Heart left ventricle (tissue), 16 donors: Measurements from ENCODE around the gene TRAFD1. TPM values are rescaled to one million over a fixed set of nuclear protein-coding genes. Genes with fewer than 3 reads are reported as not detected.
"Not testable (repeated sequence)": the region's sequence is repeated elsewhere in the genome, so short reads cannot be mapped to it uniquely, and the experiment has no call there.

ENCODE experiments used
- ATAC-seq, 4 donors: fragments of 200-7000 bp; cut with Tn5 transposase; one replicate each; pipeline ENCODE4 v1.9.1; 2020 to 2022; ENCODE audit warnings: moderate library complexity in 4 of 4, mild to moderate bottlenecking in 3 of 4, moderate number of reproducible peaks in 1 of 4
- DNase-seq, 5 donors: peaks; one replicate each; pipeline ENCODE4 v3.0.0-alpha.2; 2020
- H3K27ac ChIP-seq, 12 donors: fragments of 200-600 bp; sonication (generic) in 4 of 12; one replicate each; pipeline versions ENCODE4 v1.5.0 to v1.8.0; 2016 to 2022; ENCODE audit warnings: mild to moderate bottlenecking in 2 of 12
- H3K27me3 ChIP-seq, 9 donors: fragments of 200-600 bp; sonication (generic) in 2 of 9; one replicate each; pipeline versions ENCODE4 v1.5.1 to v1.8.0; 2016 to 2022; ENCODE audit warnings: mild to moderate bottlenecking in 3 of 9
- H3K36me3 ChIP-seq, 9 donors: fragments of 200-600 bp; sonication (generic) in 2 of 9; one replicate each; pipeline versions ENCODE4 v1.5.0 to v1.8.0; 2018 to 2022; ENCODE audit warnings: mild to moderate bottlenecking in 2 of 9
- H3K4me1 ChIP-seq, 12 donors: fragments of 200-600 bp; sonication (generic) in 4 of 12; one replicate each; pipeline versions ENCODE4 v1.5.0 to v1.8.0; 2016 to 2022; ENCODE audit warnings: mild to moderate bottlenecking in 3 of 12
- H3K4me3 ChIP-seq, 12 donors: fragments of 200-600 bp; sonication (generic) in 4 of 12; one replicate each; pipeline versions ENCODE4 v1.5.0 to v1.8.0; 2017 to 2022; ENCODE audit warnings: mild to moderate bottlenecking in 9 of 12, moderate library complexity in 4 of 12
- H3K9me3 ChIP-seq, 12 donors: fragments of 200-600 bp; sonication (generic) in 4 of 12; one replicate each; pipeline versions ENCODE4 v1.5.0 to v1.8.0; 2016 to 2022; ENCODE audit warnings: mild to moderate bottlenecking in 1 of 12
- POLR2A ChIP-seq, 2 donors: fragments of 450-650 bp; IDR thresholded peaks; one replicate each; pipeline ENCODE4 v1.6.1; 2017; ENCODE audit warnings: antibody characterized with exemption in 2 of 2, mild to moderate bottlenecking in 2 of 2, moderate library complexity in 2 of 2
- WGBS, 4 donors: extraction: QIAGEN DNeasy Blood & Tissue Kit in 2 of 4; methylation state at CpG; one replicate each; pipeline versions ENCODE4 v1.1.5 to v1.1.7; 2013 to 2018; 5-methylcytosine and 5-hydroxymethylcytosine counted together
- intact Hi-C, 10 donors: fragments of 100-400 bp; cut with DNase I; formaldehyde crosslinking; loops; one replicate each; pipeline versions ENCODE4 v1.11.1 to v1.14.2; 2022
- polyA plus RNA-seq, 2 donors: library from polyadenylated mRNA; stranded (reverse); fragments of 200-250 nt; gene quantifications; one replicate each; pipeline ENCODE4 v1.2.3, GENCODE V29; 2013
- total RNA-seq, 9 donors: library from RNA; depleted of rRNA in 2 of 9; stranded (reverse); fragments of >200 nt in 2 of 9; fragmentation: NEBNext Ultra II Directional in 3 of 9; extraction: Animal tissue kit (Norgen Biotek cat#: 25700) in 3 of 9; gene quantifications; one replicate each; pipeline versions ENCODE4 v1.1.0 to v1.2.4, GENCODE V29; 2016 to 2023
- TF ChIP-seq, protein P1 (sequence below), 12 donors: fragments of 200-600 bp; sonication (generic) in 4 of 12; IDR thresholded peaks; one replicate each; pipeline versions ENCODE4 v1.5.0 to v1.8.0; 2018 to 2022; ENCODE audit warnings: antibody characterized with exemption in 12 of 12, mild to moderate bottlenecking in 5 of 12
- donor health status: ischemic (EF 13 %, LVEDD 7.1; RV severe dilation, severe dysfunction).
- donor health status: healthy with polysubstance abuse.
- donor health status: DM: no; HTN: yes; CAD: no.
- donor health status: DM: no; HTN: no; CAD: no.
- donor health status: ischemic (EF 25% LVEDD 6.9; RV normal size, moderate dysfunction).
- donor health status: ischemic (EF 25% LVEDD 5.7; RV mildly dilated, moderate dysfunction).
- donor health status: healthy.
- donor health status: DM: yes; HTN: yes; CAD: no.
- donor health status: ischemic (EF 35%, LVEDD 5.7; RV mildly dilated, moderate dysfunction).
- donor health status: nonischemic (EF 11% LVEDD 7.7; RV severe dilation, severe dysfunction).
- donor health status: DM: yes; HTN: yes; CAD: no.
- donor health status: PGD.
- donor health status: ischemic (EF 29% LVEDD 5.4; RV normal size, mild dysfunction).
- donor health status: nonischemic (EF 23%, LVEDD 6.1; RV moderate dilation, normal function).

Gene TRAFD1
- total and polyA plus RNA-seq, 11 donors = 6.7 to 84.7 (median 22.7) TPM

DNA sequence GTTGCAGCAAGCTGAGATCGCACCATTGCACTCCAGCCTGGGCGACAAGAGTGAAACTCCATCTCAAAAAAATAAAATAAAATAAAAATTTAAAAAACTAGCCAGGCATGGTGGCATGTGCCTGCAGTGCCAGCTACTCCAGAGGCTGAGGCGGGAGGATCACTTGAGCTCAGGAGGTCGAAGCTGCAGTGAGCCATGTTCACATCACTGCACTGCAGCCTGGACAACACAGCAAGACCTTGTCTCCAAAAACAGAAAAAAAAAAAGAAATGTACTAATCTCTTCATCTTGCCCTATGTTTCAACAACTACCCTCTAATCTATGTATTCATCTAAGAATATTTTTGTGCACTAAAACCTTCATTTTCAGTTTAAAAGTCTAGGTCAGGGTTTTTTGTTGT, 23.2 kb upstream of the TRAFD1 start:
- no peak overlapping the region for H3K27ac ChIP-seq

DNA sequence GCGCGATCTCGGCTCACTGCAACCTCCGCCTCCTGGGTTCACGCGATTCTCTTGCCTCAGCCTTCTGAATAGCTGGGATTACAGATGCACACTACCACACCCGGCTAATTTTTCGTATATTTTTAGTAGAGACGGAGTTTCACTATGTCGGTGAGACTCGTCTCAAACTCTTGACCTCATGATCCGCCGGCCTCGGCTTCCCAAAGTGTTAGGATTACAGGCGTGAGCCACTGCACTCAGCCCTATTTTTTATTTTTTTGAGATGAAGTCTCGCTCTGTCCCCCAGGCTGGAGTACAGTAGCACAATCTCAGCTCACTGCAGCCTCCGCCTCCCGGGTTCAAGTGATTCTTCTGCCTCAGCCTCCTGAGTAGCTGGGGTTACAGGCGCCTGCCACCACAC, 22.6 kb upstream of the TRAFD1 start:
- H3K4me1 ChIP-seq = peaks cover 0 to 43% (median 24%) of the 10 kb centered on the region in 12 donors
- DNase-seq, H3K27me3 ChIP-seq, ATAC-seq, H3K27ac ChIP-seq, H3K4me3 ChIP-seq, H3K9me3 ChIP-seq, intact Hi-C loops: not testable (repeated sequence)
- 95 to 96% (median 96%) methylated on average over 19 of the region's 19 CpGs for WGBS, 4 donors
- peaks cover 0 to 46% (median 36%) of the 10 kb centered on the region in 9 donors for H3K36me3 ChIP-seq

More for the DNA sequence above, 23.2 kb upstream of the TRAFD1 start:
- Histone ChIP-seq H3K4me1 (peaks cover 0 to 37% (median 18%) of the 10 kb centered on the region in 12 donors), H3K36me3 (peaks cover 0 to 47% (median 41%) of the 10 kb centered on the region in 9 donors), H3K9me3 (no peaks in the 10 kb centered on the region), H3K4me3 (no peak overlapping the region), H3K27me3 (no peaks in the 10 kb centered on the region)
- DNase-seq (no peak), ATAC-seq (no peak)
- 83 to 96% (median 96%) methylated on average over 4 of the region's 4 CpGs for WGBS, 4 donors
- intact Hi-C loops = no loop called here
- no peak for TF ChIP-seq POLR2A (IDR thresholded peaks at IDR 0.05)
- TF ChIP-seq, protein P1, sequence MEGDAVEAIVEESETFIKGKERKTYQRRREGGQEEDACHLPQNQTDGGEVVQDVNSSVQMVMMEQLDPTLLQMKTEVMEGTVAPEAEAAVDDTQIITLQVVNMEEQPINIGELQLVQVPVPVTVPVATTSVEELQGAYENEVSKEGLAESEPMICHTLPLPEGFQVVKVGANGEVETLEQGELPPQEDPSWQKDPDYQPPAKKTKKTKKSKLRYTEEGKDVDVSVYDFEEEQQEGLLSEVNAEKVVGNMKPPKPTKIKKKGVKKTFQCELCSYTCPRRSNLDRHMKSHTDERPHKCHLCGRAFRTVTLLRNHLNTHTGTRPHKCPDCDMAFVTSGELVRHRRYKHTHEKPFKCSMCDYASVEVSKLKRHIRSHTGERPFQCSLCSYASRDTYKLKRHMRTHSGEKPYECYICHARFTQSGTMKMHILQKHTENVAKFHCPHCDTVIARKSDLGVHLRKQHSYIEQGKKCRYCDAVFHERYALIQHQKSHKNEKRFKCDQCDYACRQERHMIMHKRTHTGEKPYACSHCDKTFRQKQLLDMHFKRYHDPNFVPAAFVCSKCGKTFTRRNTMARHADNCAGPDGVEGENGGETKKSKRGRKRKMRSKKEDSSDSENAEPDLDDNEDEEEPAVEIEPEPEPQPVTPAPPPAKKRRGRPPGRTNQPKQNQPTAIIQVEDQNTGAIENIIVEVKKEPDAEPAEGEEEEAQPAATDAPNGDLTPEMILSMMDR (IDR thresholded peaks at IDR 0.05) = no peak

DNA sequence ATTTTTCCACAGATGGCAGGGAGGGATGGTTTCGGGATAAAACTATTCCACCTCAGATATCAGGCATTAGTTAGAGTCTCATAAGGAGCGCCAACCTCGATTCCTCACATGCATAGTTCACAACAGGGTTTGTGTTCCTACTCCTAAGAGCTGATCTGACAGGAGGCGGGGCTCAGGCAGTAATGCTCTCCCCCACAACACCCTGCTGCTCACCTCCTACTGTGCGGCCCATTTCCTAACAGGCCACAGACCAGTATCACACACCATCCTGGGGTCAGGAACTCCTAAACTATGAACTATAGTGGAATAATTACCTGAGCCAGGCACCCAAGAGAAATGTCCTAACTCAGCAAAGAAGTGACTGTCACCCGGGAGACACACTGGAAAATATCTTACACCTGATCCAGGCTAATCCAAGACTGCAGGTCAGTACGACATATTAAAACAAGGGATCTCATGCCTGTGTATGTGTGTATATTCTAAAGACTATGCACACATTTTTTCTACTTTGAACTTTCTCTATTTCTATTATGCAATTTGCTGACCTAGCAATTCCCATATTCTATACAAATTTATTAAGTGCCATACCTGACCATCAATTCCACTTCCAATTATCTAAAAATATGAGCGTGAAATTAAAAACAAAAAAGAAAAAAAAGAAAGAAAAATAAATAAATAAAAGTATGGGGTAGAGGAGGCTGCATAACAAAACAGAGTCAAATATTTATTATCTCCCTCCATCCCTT, 21.4 kb upstream of the TRAFD1 start:
- Histone ChIP-seq H3K4me3 (no peak overlapping the region), H3K4me1 (peaks cover 0 to 47% (median 25%) of the 10 kb centered on the region in 12 donors), H3K9me3 (no peaks in the 10 kb centered on the region), H3K27me3 (no peaks in the 10 kb centered on the region), H3K27ac (no peak overlapping the region), H3K36me3 (peaks cover 0 to 34% (median 24%) of the 10 kb centered on the region in 9 donors)
- no peak for DNase-seq
- no peak for TF ChIP-seq POLR2A (IDR thresholded peaks at IDR 0.05)
- TF ChIP-seq, protein P1 (IDR thresholded peaks at IDR 0.05) = no peak
- no peak for ATAC-seq
- 67 to 85% (median 77%) methylated on average over 8 of the region's 8 CpGs for WGBS, 4 donors
- intact Hi-C loops = no loop called here

DNA sequence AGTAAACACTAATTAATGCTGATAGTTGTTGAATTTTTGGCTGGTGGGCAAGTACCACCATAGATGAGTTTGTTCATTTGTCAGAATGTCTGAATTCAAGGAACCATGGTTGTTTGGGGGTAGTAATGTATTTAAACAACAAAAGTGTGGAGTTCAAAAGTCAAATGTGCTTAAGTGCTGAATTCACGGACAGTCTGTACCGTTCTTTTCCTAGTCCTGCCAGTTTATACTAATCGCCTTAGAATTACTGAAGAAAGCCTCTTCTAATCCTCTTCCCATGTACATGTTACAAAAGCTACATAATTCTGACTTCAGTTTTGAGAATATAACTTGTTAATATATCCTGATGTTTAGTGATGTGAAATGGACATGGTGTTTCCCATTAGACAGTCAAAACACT, 19.5 kb upstream of the TRAFD1 start:
- Histone ChIP-seq H3K9me3 (no peaks in the 10 kb centered on the region), H3K36me3 (peaks cover 0 to 16% (median 8%) of the 10 kb centered on the region in 9 donors), H3K27me3 (no peaks in the 10 kb centered on the region), H3K4me1 (peaks cover 0 to 52% (median 31%) of the 10 kb centered on the region in 12 donors), H3K4me3 (no peak overlapping the region), H3K27ac (no peak overlapping the region)
- DNase-seq (no peak), ATAC-seq (no peak)
- 63 to 80% (median 66%) methylated on average over 3 of the region's 3 CpGs for WGBS, 4 donors
- intact Hi-C loops = no loop called here
- TF ChIP-seq, protein P1 (IDR thresholded peaks at IDR 0.05) = no peak
- no peak for TF ChIP-seq POLR2A (IDR thresholded peaks at IDR 0.05)
